HuH-7.5 (cell line): ENCODE results near the gene MN1.

Experiments
- DNase-seq: peaks from one replicate; pipeline ENCODE4 v3.0.0; 2011; ENCODE audit warnings: low spot score

Gene MN1

GRCh38 chr22:27827604-27828587, 26.3 kb upstream of the MN1 start:
- DNase-seq, result no peak

- no peak for DNase-seq
These were observed 23.6 kb upstream of the MN1 start for GRCh38 chr22:27825174-27825573.

DNA sequence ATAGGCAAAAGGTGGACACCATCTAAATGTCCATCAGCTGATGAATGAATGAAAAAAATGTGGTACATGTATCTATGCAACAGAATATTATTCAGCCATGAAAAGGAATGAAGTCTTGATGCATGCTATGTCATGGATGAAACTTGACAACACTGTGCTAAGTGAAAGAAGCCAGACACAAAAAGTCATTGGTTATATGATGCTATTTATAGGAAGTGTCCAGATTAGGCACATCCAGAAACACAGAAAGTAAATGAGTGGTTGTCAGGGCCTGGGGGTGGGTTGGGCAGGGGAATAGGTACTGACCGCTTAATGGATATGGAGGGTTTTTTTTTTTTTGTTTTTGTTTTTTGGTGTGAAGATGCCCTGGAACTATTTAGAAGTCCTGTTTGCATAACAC, 21.7 kb upstream of the MN1 start:
- DNase-seq, result no peak

DNA sequence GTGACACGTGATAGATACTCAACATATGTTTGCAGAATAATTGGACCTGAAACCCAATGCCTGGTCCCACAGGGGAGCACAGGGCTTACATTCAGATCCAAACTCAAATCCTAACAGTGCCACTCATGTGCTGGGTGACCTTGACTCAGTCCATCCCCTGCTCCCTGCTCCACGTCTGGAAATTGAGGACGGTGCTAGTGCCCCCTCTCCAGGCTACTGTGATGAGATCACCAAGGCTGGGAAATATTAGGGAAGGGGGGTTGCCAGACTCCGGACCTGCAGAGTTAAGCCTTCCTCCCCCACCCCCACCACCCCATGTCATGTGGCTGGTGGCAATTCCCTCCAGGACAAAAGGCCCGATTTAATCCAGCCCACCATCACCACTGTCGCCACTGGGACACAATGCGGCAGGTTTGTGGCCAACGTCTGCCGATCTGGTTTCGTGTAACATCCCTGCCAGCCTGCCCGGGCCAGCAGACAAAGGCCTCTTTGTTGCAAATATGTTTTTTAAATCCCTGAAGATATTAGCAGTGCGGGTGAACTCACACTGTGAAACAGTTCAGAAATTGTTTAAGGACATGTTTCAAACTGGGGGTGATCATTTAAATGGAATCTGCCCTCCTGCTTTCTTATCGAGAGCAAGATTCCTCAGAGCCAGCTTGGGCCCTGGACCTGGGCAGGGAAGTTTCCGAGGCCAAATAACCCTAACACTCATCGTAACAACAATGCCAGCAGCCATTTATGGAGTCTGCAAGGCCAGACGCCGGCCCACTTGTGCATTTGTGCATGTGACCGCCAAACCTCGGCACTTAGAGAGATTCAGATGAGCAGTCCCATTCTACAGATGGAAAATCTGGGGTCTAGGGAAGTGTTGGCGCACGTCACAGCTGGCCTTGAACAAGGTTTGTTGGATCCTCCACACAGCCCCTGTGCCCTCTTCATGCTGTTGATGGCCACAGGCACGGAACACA, 19.6 kb upstream of the MN1 start:
- no peak for DNase-seq

DNA sequence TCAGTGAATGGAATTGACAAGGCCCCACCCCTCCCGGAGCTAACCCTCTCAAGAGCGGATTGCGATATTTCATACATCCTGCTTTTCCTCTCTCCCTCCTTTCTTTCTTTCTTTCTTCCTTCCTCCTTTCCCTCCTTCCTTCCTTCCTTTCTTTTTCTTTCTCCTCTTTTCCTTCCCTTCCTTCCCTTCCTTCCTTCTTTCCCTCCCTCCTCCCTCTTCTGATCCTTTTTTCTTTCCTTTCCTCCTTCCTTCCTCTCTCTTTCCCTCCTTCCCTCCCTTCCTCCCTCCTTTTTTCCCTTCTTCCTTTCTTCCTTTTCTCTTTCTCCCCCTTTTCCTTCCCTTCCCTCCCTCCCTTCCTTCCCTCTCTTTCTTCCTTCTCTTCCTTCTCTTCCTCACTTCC, 15.0 kb upstream of the MN1 start:
- DNase-seq, result no peak

DNA sequence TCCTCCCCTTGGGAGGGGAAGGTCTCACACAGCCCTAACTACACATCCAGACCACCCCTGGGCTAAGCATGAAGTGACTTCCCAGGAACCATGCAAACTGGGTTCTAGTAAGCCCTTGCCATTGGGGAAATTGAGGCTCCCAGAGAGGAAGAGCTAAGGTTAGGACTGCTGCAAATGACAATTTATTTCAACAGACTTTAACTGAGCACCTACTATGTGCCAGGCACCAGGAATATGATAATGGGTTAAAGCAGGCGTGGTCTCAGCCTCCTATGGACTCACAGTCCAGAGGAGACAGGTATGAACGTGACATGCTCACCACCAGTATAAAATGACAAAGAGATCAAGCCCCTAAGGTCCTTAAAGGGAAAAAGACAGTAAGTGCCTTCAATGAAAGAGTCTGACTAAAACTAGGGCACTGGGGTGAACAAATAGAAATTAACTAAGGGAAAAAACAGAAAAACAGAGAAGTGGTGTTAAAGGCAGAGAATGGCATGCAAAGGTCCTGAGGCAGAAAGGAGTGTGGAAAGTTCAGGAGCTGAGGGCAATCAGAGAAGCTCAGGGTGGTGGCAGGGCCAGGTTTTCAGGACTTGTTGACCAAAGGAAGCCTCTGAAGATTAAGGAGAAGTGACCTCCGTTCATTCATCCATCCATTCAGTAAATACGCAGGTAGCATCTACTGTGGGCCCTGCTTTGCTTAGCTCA, 14.4 kb upstream of the MN1 start:
- DNase-seq, result no peak

DNA sequence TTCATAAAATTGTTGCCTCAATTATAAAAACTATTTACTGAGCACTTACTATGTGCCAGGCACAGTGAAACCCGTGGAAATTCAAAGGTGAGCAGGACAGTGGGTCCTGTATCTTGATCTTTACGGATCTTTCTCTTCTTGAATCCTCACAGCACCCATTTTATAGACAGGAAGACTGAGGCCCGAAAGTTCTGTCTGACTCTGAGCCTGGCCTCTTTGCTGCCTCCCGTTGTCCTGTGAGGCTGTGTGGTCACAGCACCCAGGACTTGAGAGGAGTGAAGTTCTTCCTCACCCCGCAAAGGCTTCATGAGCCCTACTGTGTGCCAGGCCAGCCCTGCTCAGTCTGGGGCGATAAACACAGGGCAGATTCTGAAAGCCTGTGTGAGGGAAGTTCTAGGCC, 13.4 kb upstream of the MN1 start:
- DNase-seq, result no peak

GRCh38 chr22:27811778-27812177, 10.2 kb upstream of the MN1 start:
- DNase-seq, result no peak

DNA sequence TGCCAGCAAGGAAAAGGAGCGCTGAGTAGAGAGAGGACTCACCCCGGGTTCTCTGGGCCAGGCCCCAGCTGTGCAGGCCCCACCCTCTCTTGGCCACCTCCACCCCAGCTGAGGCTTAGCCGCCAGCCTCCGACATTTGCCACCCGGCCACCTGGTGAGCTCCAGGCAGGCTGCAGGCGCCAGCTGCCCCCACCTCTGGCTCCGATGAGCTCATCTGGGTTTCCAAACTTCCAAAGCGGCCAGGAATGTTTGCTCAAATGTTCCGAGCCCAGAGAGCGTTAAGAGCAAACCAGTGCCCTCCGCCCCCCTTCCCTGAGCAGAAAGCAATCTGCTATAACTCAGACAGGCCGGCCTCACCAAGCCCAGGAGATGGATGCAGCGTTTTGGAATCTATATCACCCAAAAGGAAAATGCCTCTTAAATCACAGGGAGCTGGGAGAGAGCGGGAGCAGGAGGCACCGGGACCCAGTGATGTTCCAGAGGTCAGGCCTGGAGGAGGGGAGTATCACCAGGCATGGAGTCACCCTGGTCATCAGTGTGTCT, 9.1 kb upstream of the MN1 start:
- no peak for DNase-seq

GRCh38 chr22:27809700-27810608, 8.4 kb upstream of the MN1 start:
- DNase-seq, result no peak

GRCh38 chr22:27809226-27809603, 7.7 kb upstream of the MN1 start:
- DNase-seq, result no peak

- no peak for DNase-seq
These were observed 7.1 kb upstream of the MN1 start for GRCh38 chr22:27808451-27809225.

DNA sequence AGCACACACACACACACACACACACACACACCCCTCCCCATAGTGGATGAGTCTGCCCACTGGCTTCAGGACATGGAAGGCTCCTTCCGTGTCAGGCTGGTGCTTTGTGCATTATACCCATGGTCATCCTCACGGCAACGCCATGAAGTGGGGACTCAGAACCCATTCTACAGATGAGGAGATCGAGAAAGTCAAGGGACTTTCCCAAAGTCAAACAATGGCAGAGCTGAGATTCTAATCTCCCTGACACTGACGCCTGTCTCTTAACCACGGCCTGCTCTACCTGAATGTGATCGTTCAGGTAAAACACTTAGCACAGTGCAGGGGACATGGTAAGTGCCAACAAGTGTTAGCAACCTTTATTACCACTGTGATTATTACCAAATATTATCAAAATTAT, 4.3 kb upstream of the MN1 start:
- DNase-seq, result no peak

DNA sequence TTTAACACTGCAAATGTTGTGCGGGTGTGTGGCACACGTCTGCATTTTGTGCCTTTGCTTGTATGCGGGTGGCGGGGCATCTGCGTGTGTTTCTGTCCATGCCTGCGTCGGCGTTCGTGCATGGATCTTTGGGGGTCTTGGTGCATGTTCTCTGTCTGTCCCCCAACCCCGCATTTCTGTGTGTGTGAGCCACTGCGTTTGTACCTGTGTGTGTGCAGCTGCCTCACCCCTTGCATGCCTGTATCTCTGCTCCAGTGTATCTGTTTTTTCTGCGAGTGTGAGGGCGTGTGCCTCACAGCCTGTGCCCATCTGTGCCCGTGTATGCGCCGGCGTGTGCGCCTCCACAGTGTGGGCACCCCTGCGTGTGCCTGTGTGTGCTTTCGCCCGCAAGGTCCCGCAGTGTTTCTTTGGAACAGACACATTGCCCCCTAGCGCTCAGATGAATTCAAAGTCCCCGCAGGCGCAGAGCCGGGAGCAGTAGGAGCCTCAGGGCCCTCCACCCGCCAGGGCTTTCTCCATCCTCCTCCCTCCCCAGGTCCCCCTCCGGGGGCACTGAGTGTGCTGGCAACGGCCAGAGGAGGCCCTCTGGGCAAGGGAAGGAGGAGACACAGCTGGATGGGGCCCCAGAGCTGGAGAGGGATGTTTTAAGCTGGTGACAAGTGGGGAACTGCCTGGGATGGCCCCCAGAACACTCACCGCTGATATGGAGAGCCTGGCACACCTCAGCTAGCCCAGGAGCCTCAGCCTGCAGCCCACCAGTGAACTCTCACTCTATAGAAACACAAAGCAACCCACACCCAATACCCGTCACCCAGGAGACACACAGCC, 3.1 kb upstream of the MN1 start:
- DNase-seq, result peak; percentile 83

GRCh38 chr22:27803841-27804415, 2.4 kb upstream of the MN1 start:
- no peak for DNase-seq

GRCh38 chr22:27802346-27803073, 954 bp upstream of the MN1 start:
- DNase-seq, result no peak

- DNase-seq, result peak; percentile 43
These were observed 347 bp downstream of the MN1 start for GRCh38 chr22:27801202-27801615.
